SK-N-MC (cell line): ENCODE data around the gene TAS2R46.
"Not testable (repeated sequence)": the region's sequence is repeated elsewhere in the genome, so short reads cannot be mapped to it uniquely, and the experiment has no call there.

ENCODE experiments used
- EZH2 ChIP-seq: fragments of 200-600 bp; sonication (generic); IDR thresholded peaks from one replicate; pipeline ENCODE4 v1.6.1; 2017; ENCODE audit warnings: antibody characterized with exemption
- POLR2AphosphoS5 ChIP-seq: IDR thresholded peaks from 2 replicates; pipeline ENCODE4 v1.6.1; 2012; ENCODE audit warnings: mild to moderate bottlenecking, low read depth, low read length, borderline replicate concordance

DNA sequence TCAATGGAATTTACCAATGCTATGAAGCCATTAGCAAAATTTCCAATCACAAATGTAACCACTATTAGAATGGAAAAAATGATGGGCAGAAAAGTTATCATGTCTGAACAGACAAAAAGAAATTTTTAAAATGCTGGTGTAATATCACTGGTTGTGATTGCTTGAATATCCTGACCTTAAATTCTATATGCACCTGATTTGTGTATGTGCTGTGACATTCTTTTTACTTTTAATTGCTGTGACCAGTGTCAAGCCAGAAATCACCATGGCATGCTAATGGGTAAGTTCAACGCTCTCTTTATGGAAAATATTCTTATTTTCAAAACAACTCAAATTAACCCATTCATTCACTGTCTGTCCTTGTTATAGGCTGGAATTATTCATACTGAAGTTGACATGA lies at the start of gene TAS2R46:
- TF ChIP-seq POLR2AphosphoS5, EZH2: not testable (repeated sequence)
